Thyroid gland (tissue), 4 donors: ENCODE results near the gene INTS2. TPM values are rescaled to one million over a fixed set of nuclear protein-coding genes. Genes with fewer than 3 reads are reported as not detected.
A peak's percentile ranks its signal among the peaks of the same experiment; 100 is the strongest.
"Not testable (repeated sequence)": the region's sequence is repeated elsewhere in the genome, so short reads cannot be mapped to it uniquely, and the experiment has no call there.

Source experiments
- DNase-seq, 2 donors: peaks; one replicate each; pipeline ENCODE4 v3.0.0-alpha.2; 2019
- H3K27ac ChIP-seq, 3 donors: fragments of 200-600 bp; sonication (generic); 1 replicate in 2 of 3; 2 replicates in 1 of 3; pipeline ENCODE4 v1.5.1; 2016 to 2019; ENCODE audit warnings: mild to moderate bottlenecking in 1 of 3, moderate library complexity in 1 of 3
- H3K27me3 ChIP-seq: fragments of 200-600 bp; sonication (generic); one replicate; pipeline ENCODE4 v1.5.1; 2019
- H3K36me3 ChIP-seq, 2 donors: fragments of 200-600 bp; sonication (generic); one replicate each; pipeline ENCODE4 v1.5.1; 2016 to 2019
- H3K4me1 ChIP-seq, 2 donors: fragments of 200-600 bp; sonication (generic); one replicate each; pipeline ENCODE4 v1.5.1; 2017 to 2019
- H3K4me3 ChIP-seq, 3 donors: fragments of 200-600 bp; sonication (generic); replicated peaks in 1 of 3; 1 replicate in 2 of 3; 2 replicates in 1 of 3; pipeline ENCODE4 v1.5.1; 2016; ENCODE audit warnings: mild to moderate bottlenecking in 1 of 3
- H3K9me3 ChIP-seq: fragments of 200-600 bp; sonication (generic); one replicate; pipeline ENCODE4 v1.5.1; 2017
- CTCF ChIP-seq, 6 experiments: fragments of 200-600 bp in 3 of 6; fragments of 450-650 bp in 3 of 6; sonication (generic) in 3 of 6; IDR thresholded peaks; one replicate each; pipeline ENCODE4 v1.5.1; 2016 to 2019; ENCODE audit warnings: antibody characterized with exemption in 6 of 6, mild to moderate bottlenecking in 2 of 6, inconsistent platforms in 1 of 6, moderate library complexity in 1 of 6
- POLR2A ChIP-seq, 2 donors: fragments of 450-650 bp; IDR thresholded peaks; one replicate each; pipeline ENCODE4 v1.6.1; 2017; ENCODE audit warnings: antibody characterized with exemption in 2 of 2, mild to moderate bottlenecking in 2 of 2, moderate library complexity in 1 of 2
- whole genome bisulfite sequencing, 2 donors: methylation state at CpG; one replicate each; pipeline ENCODE4 v1.1.5; 2017; 5-methylcytosine and 5-hydroxymethylcytosine counted together
- intact Hi-C: fragments of 100-400 bp; cut with DNase I; formaldehyde crosslinking; loops from one replicate; pipeline ENCODE4 v1.15.1; 2023
- total RNA-seq, 4 donors: library from RNA; depleted of rRNA; stranded (reverse); fragments of >200 nt; gene quantifications; one replicate each; pipeline ENCODE4 v1.2.3, GENCODE V29; 2016

The INTS2 gene
- total RNA-seq, 4 donors from 2014 or later: 10.9 to 16.1 (median 13.5) TPM

GRCh38 chr17:61926826-61927207 lies 965 bp downstream of the INTS2 start:
- H3K27ac ChIP-seq: peak overlapping the region; percentile 47 to 77 (median 70)
- 16% methylated on average over 4 of the region's 4 CpGs for WGBS, 2 donors
- H3K9me3 ChIP-seq: no peaks in the 10 kb centered on the region
- no peak for DNase-seq
- H3K4me1 ChIP-seq: peaks cover 3 to 9% of the 10 kb centered on the region in 2 donors
- no peaks in the 10 kb centered on the region for H3K27me3 ChIP-seq
- H3K4me3 ChIP-seq: peak overlapping the region; percentile 48 to 66 (median 49)
- TF ChIP-seq CTCF (IDR thresholded peaks at IDR 0.05) (no peak), POLR2A (IDR thresholded peaks at IDR 0.05) (no peak)
- H3K36me3 ChIP-seq: no peaks in the 10 kb centered on the region
- intact Hi-C loops: loop anchor here (10.0 kb wide), 1 partner anchor 138 kb away; the partner anchor contains the start of gene MED13

GRCh38 chr17:61915162-61915561 lies 12.6 kb downstream of the INTS2 start:
- H3K27ac ChIP-seq, H3K9me3 ChIP-seq, H3K4me3 ChIP-seq, H3K27me3 ChIP-seq, H3K4me1 ChIP-seq, DNase-seq, intact Hi-C loops: not testable (repeated sequence)
- H3K36me3 ChIP-seq: peaks cover 8 to 14% of the 10 kb centered on the region in 2 donors
- 96 to 98% methylated on average over 15 of the region's 15 CpGs for WGBS, 2 donors

GRCh38 chr17:61908292-61909037 lies 19.3 kb downstream of the INTS2 start:
- Histone ChIP-seq H3K9me3 (no peaks in the 10 kb centered on the region), H3K4me3 (no peak overlapping the region), H3K27ac (no peak overlapping the region), H3K27me3 (no peaks in the 10 kb centered on the region), H3K36me3 (peaks cover 10 to 25% of the 10 kb centered on the region in 2 donors), H3K4me1 (no peaks in the 10 kb centered on the region)
- intact Hi-C loops: no loop called here
- TF ChIP-seq POLR2A (IDR thresholded peaks at IDR 0.05) (no peak), CTCF (IDR thresholded peaks at IDR 0.05) (no peak)
- 88 to 98% methylated on average over 7 of the region's 7 CpGs for WGBS, 2 donors
- DNase-seq: no peak

GRCh38 chr17:61907361-61907760 lies 20.4 kb downstream of the INTS2 start:
- H3K4me3 ChIP-seq: no peak overlapping the region
- no peaks in the 10 kb centered on the region for H3K4me1 ChIP-seq
- peaks cover 10 to 25% of the 10 kb centered on the region in 2 donors for H3K36me3 ChIP-seq
- H3K27me3 ChIP-seq: no peaks in the 10 kb centered on the region
- no peak for TF ChIP-seq CTCF (IDR thresholded peaks at IDR 0.05)
- TF ChIP-seq POLR2A (IDR thresholded peaks at IDR 0.05): no peak
- no peak for DNase-seq
- H3K9me3 ChIP-seq: no peaks in the 10 kb centered on the region
- intact Hi-C loops: no loop called here
- H3K27ac ChIP-seq: no peak overlapping the region
- 94 to 95% methylated on average over 5 of the region's 5 CpGs for WGBS, 2 donors

GRCh38 chr17:61904094-61904710 lies 23.6 kb downstream of the INTS2 start:
- no peaks in the 10 kb centered on the region for H3K9me3 ChIP-seq
- H3K27ac ChIP-seq: no peak overlapping the region
- TF ChIP-seq CTCF (IDR thresholded peaks at IDR 0.05): no peak
- no peak for TF ChIP-seq POLR2A (IDR thresholded peaks at IDR 0.05)
- no peaks in the 10 kb centered on the region for H3K27me3 ChIP-seq
- H3K36me3 ChIP-seq: peaks cover 0 to 16% of the 10 kb centered on the region in 2 donors
- intact Hi-C loops: no loop called here
- no peak for DNase-seq
- 77 to 98% methylated on average over 5 of the region's 5 CpGs for WGBS, 2 donors
- no peaks in the 10 kb centered on the region for H3K4me1 ChIP-seq
- no peak overlapping the region for H3K4me3 ChIP-seq
